Ramos (cell line): ENCODE results near the gene GHDC.
"Not testable (repeated sequence)": the region's sequence is repeated elsewhere in the genome, so short reads cannot be mapped to it uniquely, and the experiment has no call there.

Experiments used
- in situ Hi-C: fragments of 300-500 bp; cut with MboI; formaldehyde crosslinking; loops from one replicate; pipeline ENCODE4 v1.14.3; 2022; ENCODE audit warnings: low sequenced_read_pairs; ENCODE audit not compliant: unreplicated experiment

The GHDC gene

DNA sequence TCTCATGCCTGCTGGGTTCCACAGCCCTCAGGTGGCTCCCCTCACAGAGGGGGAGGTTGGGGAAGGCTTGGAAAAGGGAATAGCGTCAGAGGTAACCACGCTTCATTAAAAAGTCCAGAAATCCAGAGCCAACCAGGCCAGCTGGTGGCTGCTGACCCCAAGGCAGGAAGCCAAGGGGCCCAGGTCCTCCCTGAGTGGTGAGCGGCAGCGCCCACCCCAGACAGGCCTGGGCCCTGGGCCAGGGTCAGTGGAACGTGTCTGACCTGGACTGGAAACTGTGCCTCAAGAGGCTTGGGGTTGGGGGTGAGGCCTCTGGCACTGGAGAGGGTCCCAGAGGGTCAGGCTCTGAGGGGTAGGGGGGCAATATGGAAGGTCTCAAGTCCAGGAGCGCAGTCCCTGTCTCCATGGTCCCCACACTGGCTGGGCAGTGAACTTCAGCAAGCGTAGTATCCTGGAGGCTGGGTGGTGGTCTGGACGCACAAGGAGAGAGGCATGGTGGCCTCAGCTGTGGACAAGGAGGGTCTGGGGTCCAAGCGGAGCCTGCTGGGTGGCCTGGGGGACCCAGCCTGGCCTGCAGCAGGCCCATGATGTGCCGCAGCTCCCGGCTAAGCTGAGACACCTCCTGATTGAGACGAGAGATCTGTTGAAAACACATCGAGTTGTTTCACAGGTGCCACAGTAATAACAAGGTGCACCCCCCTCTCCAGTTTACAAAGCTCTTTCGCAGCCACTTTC lies 34.3 kb downstream of the GHDC start:
- in situ Hi-C loops, result no loop called here

DNA sequence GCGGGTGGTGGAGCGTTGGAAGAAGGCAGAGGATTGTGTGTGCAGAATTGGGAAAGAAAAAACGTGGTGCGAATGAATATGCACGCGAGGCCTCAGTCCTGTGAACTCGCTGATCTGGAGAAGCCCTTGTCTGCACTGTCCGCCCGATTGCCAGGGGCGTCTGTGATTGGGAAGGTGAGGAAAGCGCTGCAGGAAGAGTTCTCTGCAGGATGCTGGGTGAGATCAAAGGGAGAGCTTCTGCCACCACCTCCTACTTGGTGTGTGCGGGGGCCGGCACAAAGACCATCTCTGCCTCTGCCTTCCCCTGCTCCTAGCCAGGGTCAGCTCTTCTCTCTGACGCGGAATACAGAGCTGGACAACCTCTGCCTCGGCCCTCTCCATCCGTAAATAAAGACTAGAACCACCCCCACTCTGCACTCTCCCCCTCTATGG lies 38.7 kb downstream of the GHDC start:
- in situ Hi-C loops, result no loop called here

DNA sequence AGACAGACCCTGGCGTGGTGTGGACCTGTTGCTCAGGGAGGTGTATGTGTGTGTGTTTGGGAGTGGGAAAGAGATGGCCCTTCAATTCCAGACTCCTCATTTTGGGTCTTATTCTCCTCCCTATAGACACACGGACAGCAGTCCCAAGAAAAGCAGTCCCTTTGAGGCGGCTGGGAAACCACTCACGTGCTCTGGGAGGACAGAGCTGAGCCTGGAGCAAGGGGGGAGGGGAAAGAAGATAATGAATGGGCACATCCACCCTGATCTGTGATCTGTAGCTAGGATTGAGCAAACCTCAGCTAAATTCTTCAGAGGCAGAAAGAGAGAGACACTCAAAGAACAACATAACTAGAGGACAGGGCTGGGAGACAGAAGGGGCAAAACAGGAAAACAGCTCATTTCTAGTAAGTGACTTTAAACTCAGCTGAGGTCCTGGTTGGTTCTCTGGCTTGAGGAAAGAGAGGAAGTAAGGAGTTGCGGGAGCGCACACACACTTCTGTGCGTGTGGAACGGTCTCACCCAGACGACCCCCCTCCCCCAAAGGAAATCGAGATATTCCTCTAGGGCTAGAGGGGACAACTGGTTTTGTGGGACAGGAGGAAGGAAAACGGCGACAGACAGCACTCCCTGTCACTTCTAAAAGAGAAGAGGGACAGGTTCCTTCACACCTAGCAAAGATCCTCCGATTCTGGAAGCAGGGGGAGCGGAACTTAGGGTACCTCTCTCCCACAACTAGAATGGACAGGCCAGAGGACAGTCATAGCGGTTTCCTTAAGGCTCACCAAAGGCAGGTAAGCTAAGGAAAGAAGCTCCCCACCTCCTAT lies 40.2 kb downstream of the GHDC start:
- in situ Hi-C loops, result no loop called here

DNA sequence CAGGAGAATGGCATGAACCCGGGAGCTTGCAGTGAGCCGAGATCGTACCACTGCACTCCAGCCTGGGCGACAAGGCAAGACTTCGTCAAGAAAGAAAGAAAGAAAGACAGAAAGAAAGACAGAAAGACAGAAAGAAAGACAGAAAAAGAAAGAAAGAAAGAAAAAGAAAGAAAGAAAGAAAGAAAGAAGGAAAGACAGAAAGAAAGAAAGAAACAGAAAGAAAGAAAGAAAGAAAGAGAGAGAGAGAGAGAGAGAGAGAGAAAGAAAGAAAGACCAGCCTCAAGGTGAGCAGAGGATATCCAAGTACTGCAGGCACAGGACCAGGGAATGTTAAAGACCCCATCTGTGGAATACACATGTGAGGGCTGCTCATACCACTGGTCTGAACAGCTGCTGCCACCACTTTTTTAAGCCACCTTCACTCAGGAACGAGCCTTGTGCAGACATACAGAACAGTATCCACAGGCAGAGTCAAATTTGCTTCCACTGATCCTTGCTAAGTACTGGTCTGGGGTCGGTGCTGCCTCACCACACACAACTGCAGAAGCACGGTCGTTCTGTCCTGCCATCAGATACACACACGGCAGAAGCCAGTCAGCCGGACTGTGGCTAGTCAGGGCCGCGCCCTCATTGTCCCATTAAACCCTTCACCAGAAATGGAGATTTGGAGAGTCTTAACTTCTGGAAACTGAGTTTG lies 47.2 kb downstream of the GHDC start:
- in situ Hi-C loops, result no loop called here

DNA sequence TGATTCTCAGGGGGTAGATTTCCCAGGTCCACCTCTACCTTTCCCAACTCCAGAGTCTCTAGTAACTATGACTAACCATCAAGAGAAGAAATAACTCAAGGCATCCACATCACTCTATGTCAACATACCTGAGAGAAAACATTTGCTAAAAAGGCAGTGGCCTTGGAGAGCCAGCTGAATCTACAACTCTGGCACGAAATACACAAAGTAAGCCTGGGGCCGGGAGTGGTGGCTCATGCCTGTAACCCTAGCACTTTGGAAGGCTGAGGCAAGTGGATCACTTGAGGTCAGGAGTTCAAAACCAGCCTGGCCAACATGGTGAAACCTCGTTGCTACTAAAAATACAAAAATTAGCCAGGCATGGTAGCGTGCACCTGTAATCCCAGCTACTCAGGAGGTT lies 51.2 kb downstream of the GHDC start:
- in situ Hi-C loops, result not testable (repeated sequence)

DNA sequence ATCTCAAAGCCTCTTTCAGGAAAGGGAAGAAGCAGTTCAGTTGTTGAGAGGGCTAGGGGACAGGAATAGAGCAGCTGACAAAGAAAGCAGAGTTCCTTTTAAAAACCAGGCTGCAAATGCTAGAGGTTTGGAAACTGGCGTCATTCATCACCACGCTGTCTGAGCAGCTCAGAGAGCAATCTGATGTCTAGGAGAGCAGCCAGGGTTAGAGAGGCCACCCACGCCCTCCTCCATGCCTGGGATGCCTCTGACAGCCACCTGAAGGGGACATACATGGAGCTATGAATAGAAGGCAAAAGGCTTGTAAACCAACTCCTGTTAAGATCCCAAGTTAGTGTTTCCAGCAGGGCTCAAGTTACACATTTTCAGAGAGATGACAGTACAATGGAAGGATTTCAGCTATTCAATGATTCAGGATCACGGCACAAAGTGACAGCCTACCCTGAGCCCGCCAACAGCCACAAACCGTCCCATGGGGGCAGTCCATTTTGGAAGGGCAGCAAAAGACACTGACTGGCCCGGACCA lies 51.9 kb downstream of the GHDC start:
- in situ Hi-C loops, result no loop called here

DNA sequence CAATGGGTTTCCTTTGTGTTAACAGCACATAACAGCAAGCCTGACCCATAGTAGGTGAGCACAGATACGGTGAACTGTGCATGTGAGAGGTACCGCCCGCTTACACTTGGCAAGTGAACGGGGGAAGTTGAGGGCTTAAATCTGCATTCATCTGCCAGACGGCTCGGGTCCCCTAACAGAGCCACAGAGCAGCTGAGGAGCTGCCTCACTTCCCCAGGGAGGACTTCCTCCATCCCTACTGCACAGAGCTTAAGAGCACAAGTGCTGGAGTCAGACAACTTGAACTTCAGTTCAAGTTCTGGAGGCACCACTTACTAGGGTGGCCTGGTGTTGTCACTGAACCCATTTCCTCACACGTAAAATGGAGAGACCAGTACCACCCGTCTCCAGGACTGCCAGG lies 52.9 kb downstream of the GHDC start:
- in situ Hi-C loops, result no loop called here

DNA sequence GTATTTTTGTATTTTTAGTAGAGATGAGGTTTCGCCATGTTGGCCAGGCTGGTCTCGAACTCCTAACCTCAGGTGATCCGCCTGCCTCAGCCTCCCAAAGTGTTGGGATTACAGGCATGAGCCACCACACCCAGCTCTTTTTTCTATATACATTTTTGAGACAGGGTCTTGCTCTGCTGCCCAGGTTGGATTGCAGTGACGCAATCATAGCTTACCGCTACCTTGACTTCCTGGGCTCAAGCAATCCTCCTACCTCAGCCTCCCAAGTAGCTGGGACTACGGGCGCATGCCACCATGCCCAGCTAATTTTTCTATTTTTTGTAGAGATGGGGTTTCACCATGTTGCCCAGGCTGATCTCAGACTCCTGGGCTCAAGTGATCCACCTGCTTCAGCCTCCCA lies 53.6 kb downstream of the GHDC start:
- in situ Hi-C loops, result not testable (repeated sequence)
